Common myeloid progenitor, CD34-positive (primary cell): ENCODE data around the gene SDCBP2.

Experiments
- CTCF ChIA-PET: fragments of 350-600 bp; sonication (Branson Sonifier 250); formaldehyde crosslinking; loops from one replicate; lab custom pipeline; 2021; ENCODE audit warnings: antibody characterized with exemption; lab: Charles Lee
- POLR2A ChIA-PET: fragments of 350-600 bp; sonication (Branson Sonifier 250); formaldehyde crosslinking; loops from one replicate; lab custom pipeline; 2021; ENCODE audit warnings: antibody characterized with exemption; lab: Charles Lee
- DNase-seq, 3 donors: peaks; one replicate each; pipeline versions ENCODE4 v3.0.0 to v3.0.0-alpha.2; 2013
- H3K27ac ChIP-seq, 2 experiments: 1 replicate in 1 of 2; 2 replicates in 1 of 2; pipeline ENCODE4 v1.7.0; 2013; ENCODE audit warnings: inconsistent platforms in 2 of 2, low read length in 2 of 2, mild to moderate bottlenecking in 2 of 2, low read depth in 1 of 2, moderate library complexity in 1 of 2; ENCODE audit not compliant: severe bottlenecking in 2 of 2, insufficient read depth in 1 of 2, poor library complexity in 1 of 2
- H3K27me3 ChIP-seq, 5 experiments: replicated peaks in 2 of 5; 1 replicate in 3 of 5; 2 replicates in 2 of 5; pipeline versions ENCODE4 v1.6.1 to v1.7.0; 2013; ENCODE audit warnings: low read length in 4 of 5, mild to moderate bottlenecking in 2 of 5, moderate library complexity in 2 of 5, inconsistent platforms in 1 of 5; ENCODE audit not compliant: insufficient read depth in 5 of 5, control insufficient read depth in 4 of 5
- H3K36me3 ChIP-seq, 4 experiments: 1 replicate in 2 of 4; 2 replicates in 2 of 4; pipeline versions ENCODE4 v1.6.1 to v1.7.0; 2013; ENCODE audit warnings: low read length in 3 of 4, control low read depth in 1 of 4, mild to moderate bottlenecking in 1 of 4; ENCODE audit not compliant: control insufficient read depth in 4 of 4, insufficient read depth in 4 of 4
- H3K4me1 ChIP-seq, 4 experiments: 1 replicate in 3 of 4; 2 replicates in 1 of 4; pipeline versions ENCODE4 v1.6.1 to v1.7.1; 2013; ENCODE audit warnings: low read length in 3 of 4, mild to moderate bottlenecking in 3 of 4, control low read depth in 1 of 4, inconsistent platforms in 1 of 4, moderate library complexity in 1 of 4; ENCODE audit not compliant: control insufficient read depth in 4 of 4, insufficient read depth in 4 of 4; ENCODE audit errors: control extremely low read depth in 1 of 4
- H3K4me3 ChIP-seq, 7 experiments: 1 replicate in 4 of 7; 2 replicates in 3 of 7; pipeline versions ENCODE4 v1.5.1 to v1.7.0; 2013; ENCODE audit warnings: mild to moderate bottlenecking in 7 of 7, low read length in 6 of 7, moderate library complexity in 6 of 7, inconsistent platforms in 2 of 7, low read depth in 2 of 7, control low read depth in 1 of 7; ENCODE audit not compliant: insufficient read depth in 4 of 7, control insufficient read depth in 1 of 7; ENCODE audit errors: extremely low read depth in 1 of 7
- H3K9me3 ChIP-seq, 5 experiments: 1 replicate in 4 of 5; 2 replicates in 1 of 5; pipeline versions ENCODE4 v1.6.1 to v1.7.1; 2013; ENCODE audit warnings: low read length in 4 of 5, mild to moderate bottlenecking in 2 of 5, inconsistent platforms in 1 of 5, low read depth in 1 of 5, moderate library complexity in 1 of 5; ENCODE audit not compliant: control insufficient read depth in 4 of 5, insufficient read depth in 2 of 5; ENCODE audit errors: control extremely low read depth in 1 of 5
- WGBS: methylation state at CpG from one replicate; pipeline ENCODE4 v1.1.5; 2013; ENCODE audit not compliant: insufficient coverage; 5-methylcytosine and 5-hydroxymethylcytosine counted together

Gene SDCBP2

GRCh38 chr20:1294497-1294896 lies 34.4 kb downstream of the SDCBP2 start:
- Histone ChIP-seq H3K27me3 (no peaks in the 10 kb centered on the region), H3K9me3 (no peaks in the 10 kb centered on the region), H3K27ac (no peak overlapping the region), H3K36me3 (no peaks in the 10 kb centered on the region), H3K4me1 (no peaks in the 10 kb centered on the region), H3K4me3 (no peak overlapping the region)
- 98% methylated on average over 7 of the region's 8 CpGs for WGBS
- no peak for DNase-seq
- CTCF ChIA-PET, result no interaction called here
- POLR2A ChIA-PET, result interaction anchor here (0.6 kb wide), 1 partner anchor 525 kb away, joined by 3 read pairs; no protein-coding TSS in a partner anchor

GRCh38 chr20:1293641-1294379 lies 35.1 kb downstream of the SDCBP2 start:
- Histone ChIP-seq H3K4me1 (no peaks in the 10 kb centered on the region), H3K9me3 (no peaks in the 10 kb centered on the region), H3K36me3 (no peaks in the 10 kb centered on the region), H3K27me3 (no peaks in the 10 kb centered on the region), H3K27ac (no peak overlapping the region), H3K4me3 (no peak overlapping the region)
- WGBS, result 93% methylated on average over 5 of the region's 6 CpGs
- ChIA-PET POLR2A (interaction anchor here (0.6 kb wide), 1 partner anchor 524 kb away, joined by 3 read pairs; no protein-coding TSS in a partner anchor), CTCF (no interaction called here)
- DNase-seq, result no peak

DNA sequence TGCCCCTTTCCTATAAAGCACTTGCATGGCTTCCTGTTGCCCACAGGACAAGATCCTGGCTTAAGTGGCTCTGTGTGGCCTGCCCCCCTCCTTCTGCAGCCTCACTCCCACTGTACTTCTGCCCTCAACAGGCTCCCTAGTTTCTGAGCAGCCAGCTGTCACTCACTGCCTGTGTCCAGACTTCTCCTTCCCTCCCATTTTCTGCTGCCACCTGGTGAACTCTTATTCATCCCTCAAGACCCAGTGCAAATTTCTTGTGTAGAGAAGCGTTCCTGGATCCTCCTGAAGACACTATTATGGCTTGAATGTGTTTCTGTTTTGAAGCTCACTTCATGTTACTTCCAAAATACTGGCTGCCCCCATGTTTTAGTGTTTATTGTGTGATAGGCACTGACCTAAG lies 36.3 kb downstream of the SDCBP2 start:
- Histone ChIP-seq H3K27me3 (no peaks in the 10 kb centered on the region), H3K4me1 (no peaks in the 10 kb centered on the region), H3K4me3 (no peak overlapping the region), H3K36me3 (no peaks in the 10 kb centered on the region), H3K9me3 (no peaks in the 10 kb centered on the region), H3K27ac (no peak overlapping the region)
- DNase-seq, result no peak
- no CpG with 5 or more reads among the region's 1 CpG for WGBS
- ChIA-PET CTCF (interaction anchor here (1.0 kb wide), 1 partner anchor 20 kb away, joined by 3 read pairs; no protein-coding TSS in a partner anchor), POLR2A (no interaction called here)

- Histone ChIP-seq H3K27me3 (no peaks in the 10 kb centered on the region), H3K36me3 (no peaks in the 10 kb centered on the region), H3K9me3 (no peaks in the 10 kb centered on the region), H3K4me3 (no peak overlapping the region), H3K27ac (no peak overlapping the region), H3K4me1 (peaks cover 0 to 5% (median 2%) of the 10 kb centered on the region in 4 experiments)
- ChIA-PET CTCF (interaction anchor here (1.2 to 1.3 kb wide), 2 partner anchors 8 to 135 kb away, joined by 3 read pairs; no protein-coding TSS in a partner anchor), POLR2A (no interaction called here)
- DNase-seq, result no peak
- 95% methylated on average over 4 of the region's 5 CpGs for WGBS
Observed at GRCh38 chr20:1291191-1291741, 37.7 kb downstream of the SDCBP2 start.

- ChIA-PET POLR2A (no interaction called here), CTCF (interaction anchor here (1.1 kb wide), 1 partner anchor 24 kb away, joined by 3 read pairs; no protein-coding TSS in a partner anchor)
- DNase-seq, result no peak
- Histone ChIP-seq H3K4me3 (no peak overlapping the region), H3K27ac (no peak overlapping the region), H3K36me3 (no peaks in the 10 kb centered on the region), H3K4me1 (peaks cover 0 to 7% (median 2%) of the 10 kb centered on the region in 4 experiments), H3K27me3 (no peaks in the 10 kb centered on the region), H3K9me3 (no peaks in the 10 kb centered on the region)
- whole genome bisulfite sequencing, result 89% methylated on average over 6 of the region's 11 CpGs
Observed at GRCh38 chr20:1287787-1288569, 41.0 kb downstream of the SDCBP2 start.

DNA sequence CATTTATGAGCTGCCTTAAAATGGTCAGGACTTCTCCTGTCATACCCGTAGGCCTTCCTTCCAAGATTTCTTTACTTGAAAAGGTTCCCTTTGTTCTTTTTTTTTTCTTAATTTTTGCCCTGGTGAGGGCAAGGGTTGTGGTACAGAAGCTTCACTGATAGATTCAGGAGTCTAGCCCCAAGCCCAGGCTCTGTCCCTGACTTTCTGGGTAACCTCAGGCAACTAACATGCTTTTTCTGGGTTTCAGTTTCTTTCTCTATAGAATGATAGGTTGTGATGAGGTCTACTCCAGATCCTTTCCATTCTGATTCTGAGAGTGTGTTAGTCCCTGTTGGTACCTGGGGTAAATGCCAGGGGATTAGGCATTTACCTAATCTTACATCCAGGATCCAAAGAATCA lies 41.6 kb downstream of the SDCBP2 start:
- DNase-seq, result no peak
- Histone ChIP-seq H3K4me1 (peaks cover 0 to 7% (median 2%) of the 10 kb centered on the region in 4 experiments), H3K36me3 (no peaks in the 10 kb centered on the region), H3K27ac (no peak overlapping the region), H3K27me3 (no peaks in the 10 kb centered on the region), H3K9me3 (no peaks in the 10 kb centered on the region), H3K4me3 (no peak overlapping the region)
- ChIA-PET CTCF (no interaction called here), POLR2A (no interaction called here)
- no CpG with 5 or more reads among the region's 1 CpG for WGBS
